Globus pallidus (tissue), 1 donor: Measurements from ENCODE around the gene GPX7.
A peak's percentile ranks its signal among the peaks of the same experiment; 100 is the strongest.

Experiments
- DNase-seq: peaks from one replicate; pipeline ENCODE4 v3.0.0-alpha.2; 2015; ENCODE audit warnings: low spot score

GPX7 gene

GRCh38 chr1:52588027-52588426 lies 14.1 kb upstream of the GPX7 start:
- DNase-seq: no peak

DNA sequence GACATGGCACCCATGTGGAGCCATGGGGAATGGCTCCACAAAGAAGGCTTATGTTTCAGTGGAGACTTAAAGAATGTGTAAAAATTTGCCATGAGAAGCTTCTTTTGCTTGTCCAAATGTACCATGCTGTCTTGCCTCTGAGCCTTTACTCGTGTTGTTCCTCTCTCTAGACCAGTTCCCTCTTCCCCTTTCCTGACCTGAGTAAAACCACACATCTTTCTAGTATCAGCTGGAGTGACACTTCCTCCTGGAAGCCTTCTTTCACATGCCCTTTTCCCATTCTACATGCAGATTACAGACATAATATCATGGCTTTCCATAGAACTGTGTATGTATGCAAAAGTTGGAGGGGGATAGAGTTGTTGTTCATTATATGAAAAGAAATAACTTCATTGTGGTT lies 13.6 kb upstream of the GPX7 start:
- DNase-seq: peak; percentile 16

DNA sequence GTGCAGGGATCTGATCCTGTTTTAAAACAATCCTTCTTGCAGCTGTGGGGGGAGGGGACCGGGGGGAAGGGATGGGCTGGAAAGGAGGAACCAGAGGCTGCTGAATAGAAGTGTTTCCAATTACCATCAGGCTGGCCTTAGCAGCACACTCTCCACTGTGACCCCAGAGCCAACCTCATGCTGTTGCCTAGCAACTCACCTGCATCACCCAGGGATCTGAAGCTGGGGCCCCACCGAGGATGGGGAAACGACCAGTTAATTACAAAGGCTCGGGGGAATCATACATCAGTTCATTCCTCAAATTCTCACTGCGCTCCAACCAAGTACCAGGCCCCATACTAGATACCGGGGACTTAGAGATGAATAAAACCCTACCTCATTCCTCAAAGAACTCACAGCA lies 11.9 kb upstream of the GPX7 start:
- no peak for DNase-seq

GRCh38 chr1:52592637-52593323 lies 9.4 kb upstream of the GPX7 start:
- no peak for DNase-seq

- DNase-seq: no peak
These were observed 8.7 kb upstream of the GPX7 start for GRCh38 chr1:52593495-52593894.

GRCh38 chr1:52595061-52595460 lies 7.1 kb upstream of the GPX7 start:
- no peak for DNase-seq

DNA sequence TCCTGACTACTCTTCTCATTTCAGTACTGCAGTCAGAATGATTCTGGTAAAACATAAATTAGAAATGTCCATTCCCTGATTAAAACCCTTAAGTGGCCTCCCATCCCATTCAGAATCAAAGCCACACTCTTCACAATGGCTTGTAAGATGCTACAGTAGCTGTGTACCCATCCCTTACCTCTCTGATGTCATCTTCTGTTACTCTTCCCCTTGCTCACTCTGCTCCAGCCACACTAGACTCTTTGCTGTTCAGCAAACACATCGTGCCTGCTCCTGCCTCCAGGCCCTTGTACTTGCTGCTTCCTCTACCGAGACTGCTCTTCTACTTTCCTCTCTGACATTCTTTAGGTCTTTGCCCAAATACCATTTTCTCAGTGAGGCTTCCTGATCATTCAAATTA lies 4.3 kb upstream of the GPX7 start:
- DNase-seq: no peak

DNA sequence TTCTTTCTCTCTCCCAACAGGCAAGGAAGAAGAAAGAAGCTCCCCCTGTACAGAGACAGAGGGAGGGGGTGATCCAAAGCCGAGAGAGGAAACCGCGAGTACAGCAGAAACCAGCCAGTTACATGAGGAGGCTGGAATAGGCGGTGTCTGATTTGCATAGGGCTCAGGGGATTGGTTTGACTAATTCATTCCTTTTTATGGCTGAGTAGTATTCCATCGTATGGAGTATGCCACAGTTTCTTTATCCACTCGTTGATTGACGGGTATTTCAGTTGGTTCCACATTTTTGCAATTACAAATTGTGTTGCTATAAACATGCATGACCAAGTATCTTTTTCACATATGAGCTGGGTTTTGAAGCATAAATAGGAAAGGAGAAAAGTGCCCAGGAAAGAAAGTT lies 3.4 kb upstream of the GPX7 start:
- no peak for DNase-seq

GRCh38 chr1:52599236-52599635 lies 2.9 kb upstream of the GPX7 start:
- no peak for DNase-seq

DNA sequence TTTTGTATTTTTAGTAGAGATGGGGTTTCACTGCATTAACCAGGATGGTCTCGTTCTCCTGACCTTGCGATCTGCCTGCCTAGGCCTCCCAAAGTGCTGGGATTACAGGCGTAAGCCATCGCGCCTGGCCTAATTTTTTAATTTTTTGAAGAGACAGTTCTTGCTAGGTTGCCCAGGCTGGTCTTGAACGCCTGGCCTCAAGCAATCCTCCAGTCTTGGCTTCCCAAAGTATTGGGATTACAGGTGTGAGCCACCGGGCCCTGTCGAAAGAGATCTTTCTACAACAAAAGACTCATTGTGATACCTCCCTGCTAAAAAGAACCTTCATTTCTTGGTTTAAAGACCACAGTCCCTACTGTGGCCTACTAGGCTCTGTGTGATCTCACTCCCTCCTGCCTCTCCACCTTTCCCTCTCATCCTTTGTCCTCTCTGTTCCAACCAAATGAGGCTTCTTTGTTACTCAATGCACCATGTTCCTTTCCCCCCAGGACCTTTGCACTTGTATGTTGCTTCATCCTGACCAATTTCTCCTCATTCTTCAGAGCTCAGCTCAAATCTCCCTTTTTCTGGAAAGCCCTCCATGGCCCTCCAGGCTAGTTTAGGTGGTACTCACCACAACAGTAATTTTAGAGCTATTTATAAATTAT lies 1.5 kb upstream of the GPX7 start:
- DNase-seq: no peak

DNA sequence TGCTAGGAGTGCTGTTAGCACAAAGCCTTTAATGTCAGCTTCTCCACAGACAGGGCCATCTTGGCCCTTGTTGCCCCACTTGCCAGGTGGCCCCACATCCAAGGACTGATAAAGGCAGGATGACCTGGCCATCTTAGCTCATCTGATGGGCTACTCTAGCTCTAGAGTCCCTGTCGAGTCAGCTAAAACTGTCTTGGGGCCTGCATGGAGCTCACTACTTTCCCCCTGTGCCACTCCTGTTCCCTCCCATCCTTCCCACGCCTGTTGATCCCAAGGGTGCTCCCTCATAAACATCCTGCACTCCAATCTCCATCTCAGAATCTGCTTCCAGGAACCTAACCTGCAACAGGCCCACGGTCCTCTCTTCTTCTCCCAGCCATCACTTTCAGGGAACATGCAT lies 652 bp upstream of the GPX7 start:
- no peak for DNase-seq

DNA sequence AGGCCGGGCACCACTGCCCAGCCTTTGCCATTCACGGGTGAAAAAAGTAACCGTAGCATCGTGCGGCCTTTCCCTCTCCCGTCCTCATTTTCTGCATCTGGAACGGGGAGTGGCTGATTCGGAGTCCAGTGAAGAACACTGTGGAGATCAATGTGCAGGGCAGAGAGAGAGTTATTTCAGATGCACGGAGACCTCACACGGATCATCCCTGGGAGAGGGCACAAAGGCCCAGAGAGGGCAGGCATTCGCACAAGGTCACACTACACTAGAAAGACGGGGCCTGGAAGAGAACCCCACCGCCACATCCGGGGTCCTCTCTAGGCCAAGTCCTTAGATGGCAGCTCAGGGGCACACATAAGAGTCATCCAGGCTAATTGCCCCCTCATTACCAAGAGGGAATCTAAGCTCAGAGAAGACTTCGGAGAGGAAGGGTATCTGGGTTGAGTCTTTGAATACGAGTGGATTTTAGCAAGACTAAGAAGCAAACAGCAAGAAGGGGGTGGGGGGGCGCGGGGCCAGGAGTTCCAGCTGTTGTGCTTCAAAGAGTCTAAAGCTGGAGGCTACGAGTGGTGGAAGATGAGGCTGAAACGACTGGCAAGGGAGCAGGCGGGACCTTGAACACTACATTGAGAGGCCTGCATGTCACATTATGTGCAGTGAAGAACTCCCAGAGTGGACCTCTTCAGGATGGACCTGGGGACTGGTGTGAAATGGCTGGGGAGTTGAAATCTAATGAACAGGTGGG lies 857 bp downstream of the GPX7 start:
- DNase-seq: no peak

- DNase-seq: no peak
These were observed 1.5 kb downstream of the GPX7 start for GRCh38 chr1:52603630-52604029.

GRCh38 chr1:52604063-52604770 lies 2.0 kb downstream of the GPX7 start:
- DNase-seq: no peak

DNA sequence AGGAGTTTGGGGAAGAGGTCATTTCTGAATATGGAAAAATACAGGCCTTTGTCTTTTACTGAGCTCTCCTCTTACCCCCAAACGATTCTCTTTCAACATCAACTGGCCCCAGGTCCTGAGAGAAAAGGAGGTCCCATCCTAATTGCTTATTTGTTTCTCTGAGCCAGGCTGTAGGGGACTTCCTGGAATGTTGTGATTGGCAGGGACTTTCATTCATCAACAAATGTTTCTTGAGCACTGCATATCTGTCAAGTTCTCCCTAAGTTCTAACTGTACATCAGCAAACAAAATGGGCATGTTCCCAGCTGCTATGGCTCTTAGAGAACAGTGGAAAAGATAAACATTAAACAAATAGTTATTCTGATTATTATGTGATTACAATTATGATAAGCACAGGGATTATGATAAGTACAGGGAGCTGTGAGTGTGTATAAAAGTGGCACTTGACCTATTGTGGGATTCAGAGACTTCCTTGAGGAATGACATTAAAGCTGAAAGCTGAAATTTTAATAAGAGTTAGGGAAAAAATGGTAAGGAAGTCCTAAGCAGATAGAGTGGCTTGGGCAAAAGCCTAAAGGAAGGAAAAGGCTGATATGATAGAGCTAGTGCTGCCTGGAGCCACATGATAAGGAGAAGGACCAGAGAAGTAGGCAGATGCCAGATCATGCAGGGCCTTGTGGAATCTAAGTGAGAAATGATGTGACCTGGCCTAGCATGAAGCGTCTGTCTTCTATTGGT lies 11.6 kb downstream of the GPX7 start:
- DNase-seq: no peak

DNA sequence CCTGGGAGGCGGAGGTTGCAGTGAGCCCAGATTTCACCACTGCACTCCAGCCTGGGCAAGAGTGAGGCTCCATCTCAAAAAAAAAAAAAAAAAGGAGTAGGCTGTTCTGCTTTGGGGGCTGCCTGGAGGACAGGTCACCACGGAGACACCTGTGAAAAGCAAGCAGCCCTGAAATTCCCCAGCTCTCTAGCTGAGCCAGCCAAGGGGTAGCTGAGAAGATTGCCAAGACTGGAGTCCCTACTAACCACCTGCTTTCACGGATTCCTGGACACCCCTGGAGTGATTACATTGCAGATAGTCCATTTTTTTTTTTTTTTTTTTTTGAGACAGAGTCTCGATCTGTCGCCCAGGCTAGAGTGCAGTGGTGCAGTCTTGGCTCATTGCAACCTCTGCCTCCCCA lies 12.5 kb downstream of the GPX7 start:
- DNase-seq: no peak

GRCh38 chr1:52615489-52616042 lies 13.4 kb downstream of the GPX7 start:
- no peak for DNase-seq

- DNase-seq: no peak
These were observed 19.8 kb downstream of the GPX7 start for GRCh38 chr1:52621950-52622349.

GRCh38 chr1:52623812-52624211 lies 21.6 kb downstream of the GPX7 start:
- no peak for DNase-seq

DNA sequence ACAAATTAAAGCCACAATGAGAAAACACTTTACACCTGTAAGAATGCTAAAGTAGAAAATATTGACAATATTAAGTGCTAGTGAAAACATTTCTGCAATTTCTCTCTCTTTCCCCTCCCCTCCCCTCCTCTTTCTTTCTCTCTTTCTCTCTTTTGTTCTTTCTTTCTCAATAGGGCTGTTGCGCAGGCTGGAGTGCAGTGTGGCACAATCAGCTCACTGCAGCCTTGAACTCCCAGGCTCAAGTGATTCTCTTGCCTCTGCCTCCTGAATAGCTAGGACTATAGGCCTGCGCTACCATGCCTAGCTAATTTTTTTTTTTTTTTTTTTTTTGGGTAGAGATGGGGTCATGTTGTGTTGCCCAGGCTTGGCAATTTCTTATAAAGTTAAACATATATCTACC lies 24.9 kb downstream of the GPX7 start:
- no peak for DNase-seq

GRCh38 chr1:52628614-52629324 lies 26.6 kb downstream of the GPX7 start:
- DNase-seq: no peak
